SK-N-SH treated with all-trans-retinoic acid at 6 μM for 48 hours (cell line): Measurements from ENCODE around the gene TLL2.

Source experiments
- ATAC-seq: fragments of 200-7000 bp; cut with Tn5 transposase; 3 replicates; pipeline ENCODE4 v1.9.1; 2020; ENCODE audit warnings: mild to moderate bottlenecking, moderate library complexity
- ARNTL ChIP-seq: fragments of 450-650 bp; formaldehyde crosslinking; IDR thresholded peaks from 2 replicates; pipeline ENCODE4 v1.5.0; 2020; ENCODE audit warnings: low read depth, mild to moderate bottlenecking, moderate library complexity, borderline replicate concordance
- BACH2 ChIP-seq: fragments of 250-450 bp; sonication (Bioruptor Pico); IDR thresholded peaks from 2 replicates; pipeline ENCODE4 v1.9.0; 2021; ENCODE audit warnings: mild to moderate bottlenecking, borderline replicate concordance
- CREB5 ChIP-seq: fragments of 250-450 bp; sonication (Bioruptor Pico); IDR thresholded peaks from 2 replicates; pipeline ENCODE4 v1.5.1; 2020; ENCODE audit warnings: low read depth, mild to moderate bottlenecking, moderate library complexity
- CSDC2 ChIP-seq: fragments of 250-450 bp; sonication (Bioruptor Pico); IDR thresholded peaks from 2 replicates; pipeline ENCODE4 v1.5.0; 2020; ENCODE audit warnings: mild to moderate bottlenecking, moderate library complexity
- CSRNP3 ChIP-seq: fragments of 250-450 bp; sonication (Bioruptor Pico); IDR thresholded peaks from 2 replicates; pipeline ENCODE4 v1.5.1; 2021; ENCODE audit warnings: mild to moderate bottlenecking, moderate library complexity
- ESRRG ChIP-seq: fragments of 250-450 bp; sonication (Bioruptor Pico); IDR thresholded peaks from 2 replicates; pipeline ENCODE4 v1.6.1; 2021; ENCODE audit warnings: mild to moderate bottlenecking
- GLIS3 ChIP-seq: fragments of 250-450 bp; sonication (Bioruptor Pico); IDR thresholded peaks from 2 replicates; pipeline ENCODE4 v1.5.0; 2020; ENCODE audit warnings: mild to moderate bottlenecking, moderate library complexity
- ISL1 ChIP-seq: fragments of 250-450 bp; sonication (Bioruptor Pico); IDR thresholded peaks from 2 replicates; pipeline ENCODE4 v2.1.2; 2022; ENCODE audit warnings: mild to moderate bottlenecking, moderate library complexity
- OSR1 ChIP-seq: fragments of 250-450 bp; sonication (Bioruptor Pico); IDR thresholded peaks from 2 replicates; pipeline ENCODE4 v1.8.0; 2022; ENCODE audit warnings: moderate library complexity, mild to moderate bottlenecking, inconsistent platforms
- PATZ1 ChIP-seq: fragments of 250-450 bp; sonication (Bioruptor Pico); IDR thresholded peaks from 2 replicates; pipeline ENCODE4 v1.8.0; 2020; ENCODE audit warnings: mild to moderate bottlenecking, moderate library complexity, borderline replicate concordance
- POU6F1 ChIP-seq: fragments of 250-450 bp; sonication (Bioruptor Pico); IDR thresholded peaks from 2 replicates; pipeline ENCODE4 v1.8.0; 2021; ENCODE audit warnings: low read depth, mild to moderate bottlenecking, moderate library complexity, borderline replicate concordance
- PPARA ChIP-seq: fragments of 250-450 bp; sonication (Bioruptor Pico); IDR thresholded peaks from 2 replicates; pipeline ENCODE4 v1.5.0; 2020; ENCODE audit warnings: mild to moderate bottlenecking, borderline replicate concordance
- SNAI2 ChIP-seq: fragments of 250-450 bp; sonication (Bioruptor Pico); IDR thresholded peaks from 2 replicates; pipeline ENCODE4 v1.5.0; 2020; ENCODE audit warnings: mild to moderate bottlenecking, moderate library complexity
- TCF4 ChIP-seq: fragments of 250-450 bp; sonication (Bioruptor Pico); IDR thresholded peaks from 2 replicates; pipeline ENCODE4 v1.8.0; 2021; ENCODE audit warnings: mild to moderate bottlenecking, moderate library complexity, borderline replicate concordance
- TOX ChIP-seq: fragments of 250-450 bp; sonication (Bioruptor Pico); IDR thresholded peaks from 2 replicates; pipeline ENCODE4 v1.8.0; 2021; ENCODE audit warnings: mild to moderate bottlenecking, moderate library complexity, borderline replicate concordance
- TSHZ2 ChIP-seq: fragments of 250-450 bp; sonication (Bioruptor Pico); IDR thresholded peaks from 2 replicates; pipeline ENCODE4 v1.5.0; 2020; ENCODE audit warnings: mild to moderate bottlenecking, moderate library complexity
- ZC3H10 ChIP-seq: fragments of 250-450 bp; sonication (Bioruptor Pico); IDR thresholded peaks from 2 replicates; pipeline ENCODE4 v1.5.1; 2021; ENCODE audit warnings: mild to moderate bottlenecking, moderate library complexity
- ZFP3 ChIP-seq: fragments of 250-450 bp; sonication (Bioruptor Pico); IDR thresholded peaks from 2 replicates; pipeline ENCODE4 v1.5.0; 2020; ENCODE audit warnings: mild to moderate bottlenecking, moderate library complexity
- ZFP30 ChIP-seq: fragments of 450-650 bp; formaldehyde crosslinking; IDR thresholded peaks from 2 replicates; pipeline ENCODE4 v1.5.0; 2022; ENCODE audit warnings: mild to moderate bottlenecking, moderate library complexity
- ZNF565 ChIP-seq: fragments of 450-650 bp; formaldehyde crosslinking; conservative IDR thresholded peaks from 2 replicates; pipeline ENCODE4 v1.5.0; 2020; ENCODE audit warnings: low read depth, mild to moderate bottlenecking, moderate library complexity
- ZNF70 ChIP-seq: fragments of 450-650 bp; formaldehyde crosslinking; IDR thresholded peaks from 2 replicates; pipeline ENCODE4 v1.5.0; 2020; ENCODE audit warnings: mild to moderate bottlenecking, moderate library complexity
- ZNF8 ChIP-seq: fragments of 450-650 bp; formaldehyde crosslinking; IDR thresholded peaks from 2 replicates; pipeline ENCODE4 v1.5.0; 2020; ENCODE audit warnings: mild to moderate bottlenecking, moderate library complexity

Gene TLL2

GRCh38 chr10:96494694-96495093 lies 19.0 kb downstream of the TLL2 start (continued):
- TF ChIP-seq POU6F1 (no peak), ESRRG (CRISPR knock-in tag) (no peak), ZFP3 (CRISPR knock-in tag) (no peak), PPARA (CRISPR knock-in tag) (no peak), ZC3H10 (no peak), TSHZ2 (CRISPR knock-in tag) (no peak)

GRCh38 chr10:96493871-96494525 lies 19.7 kb downstream of the TLL2 start:
- ATAC-seq, result no peak
- TF ChIP-seq TSHZ2 (CRISPR knock-in tag), result no peak
- no peak for TF ChIP-seq ARNTL (CRISPR knock-in tag)
- no peak for TF ChIP-seq CREB5 (CRISPR knock-in tag)
- TF ChIP-seq BACH2 (CRISPR knock-in tag), result no peak
- TF ChIP-seq GLIS3 (CRISPR knock-in tag), result no peak
- no peak for TF ChIP-seq CSDC2 (CRISPR knock-in tag)
- TF ChIP-seq ISL1 (CRISPR knock-in tag), result no peak
- no peak for TF ChIP-seq ZNF565 (CRISPR knock-in tag)
- TF ChIP-seq POU6F1, result no peak
- TF ChIP-seq CSRNP3 (CRISPR knock-in tag), result no peak
- no peak for TF ChIP-seq PPARA (CRISPR knock-in tag)
- no peak for TF ChIP-seq ZC3H10
- no peak for TF ChIP-seq OSR1 (CRISPR knock-in tag)
- no peak for TF ChIP-seq TOX
- no peak for TF ChIP-seq ZFP30
- TF ChIP-seq PATZ1 (CRISPR knock-in tag), result no peak
- TF ChIP-seq ZNF8 (CRISPR knock-in tag), result no peak
- TF ChIP-seq TCF4 (CRISPR knock-in tag), result no peak
- no peak for TF ChIP-seq ZNF70 (CRISPR knock-in tag)
- no peak for TF ChIP-seq SNAI2
- TF ChIP-seq, all 23 proteins: peak for 0
